Dedifferentiated amniotic fluid mesenchymal stem cell (primary cell): ENCODE data around the gene KLK12.
"Not testable (repeated sequence)": the region's sequence is repeated elsewhere in the genome, so short reads cannot be mapped to it uniquely, and the experiment has no call there.

ENCODE experiments used
- DNase-seq: peaks from one replicate; pipeline ENCODE4 v3.0.0-alpha.2; 2016; ENCODE audit errors: extremely low spot score

The KLK12 gene

GRCh38 chr19:51015691-51016267 lies 19.0 kb downstream of the KLK12 start:
- DNase-seq: no peak

DNA sequence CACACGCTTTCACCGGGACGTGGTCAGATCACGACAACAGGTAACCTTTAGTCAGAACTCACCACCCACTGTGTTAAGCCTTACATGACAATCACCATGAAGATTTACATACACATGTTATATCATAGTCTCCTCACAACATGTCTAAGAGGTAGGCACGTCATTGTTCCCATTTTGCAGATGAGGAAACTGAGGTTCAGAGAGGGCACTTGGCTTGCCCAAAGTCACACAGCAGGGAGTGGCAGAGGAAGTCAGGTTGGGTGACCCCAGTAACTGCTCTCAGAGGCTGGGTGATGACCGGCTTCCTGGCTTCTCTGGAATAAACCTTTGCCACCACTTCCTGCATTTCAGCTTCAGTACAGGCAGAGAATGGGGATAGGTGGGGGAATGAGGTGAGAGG lies 20.6 kb downstream of the KLK12 start:
- DNase-seq: no peak

DNA sequence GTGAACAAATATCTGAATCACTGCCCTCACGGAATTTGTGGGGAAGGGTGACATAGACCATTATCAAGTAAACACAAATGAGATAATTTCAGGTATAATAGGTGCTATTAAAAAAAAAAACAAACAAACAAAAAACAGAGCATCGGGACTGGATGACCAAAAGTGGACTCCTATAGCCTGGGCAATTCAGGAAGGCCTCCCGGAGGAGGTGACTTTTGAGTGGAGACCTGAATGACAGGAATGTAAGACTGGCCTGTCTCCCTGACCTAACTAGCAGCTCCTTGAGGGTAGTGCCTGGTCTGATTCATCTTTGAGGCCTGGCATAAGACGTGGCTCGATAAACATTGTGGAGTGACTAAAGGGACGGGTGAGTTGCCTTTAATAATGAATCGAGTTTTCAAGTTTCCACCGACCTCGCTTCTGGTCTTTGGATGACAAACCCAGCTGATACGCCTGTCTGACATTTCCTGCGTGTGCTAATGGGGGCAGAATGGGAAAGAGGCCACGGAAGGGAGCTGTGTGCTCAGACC lies 22.1 kb downstream of the KLK12 start:
- no peak for DNase-seq

DNA sequence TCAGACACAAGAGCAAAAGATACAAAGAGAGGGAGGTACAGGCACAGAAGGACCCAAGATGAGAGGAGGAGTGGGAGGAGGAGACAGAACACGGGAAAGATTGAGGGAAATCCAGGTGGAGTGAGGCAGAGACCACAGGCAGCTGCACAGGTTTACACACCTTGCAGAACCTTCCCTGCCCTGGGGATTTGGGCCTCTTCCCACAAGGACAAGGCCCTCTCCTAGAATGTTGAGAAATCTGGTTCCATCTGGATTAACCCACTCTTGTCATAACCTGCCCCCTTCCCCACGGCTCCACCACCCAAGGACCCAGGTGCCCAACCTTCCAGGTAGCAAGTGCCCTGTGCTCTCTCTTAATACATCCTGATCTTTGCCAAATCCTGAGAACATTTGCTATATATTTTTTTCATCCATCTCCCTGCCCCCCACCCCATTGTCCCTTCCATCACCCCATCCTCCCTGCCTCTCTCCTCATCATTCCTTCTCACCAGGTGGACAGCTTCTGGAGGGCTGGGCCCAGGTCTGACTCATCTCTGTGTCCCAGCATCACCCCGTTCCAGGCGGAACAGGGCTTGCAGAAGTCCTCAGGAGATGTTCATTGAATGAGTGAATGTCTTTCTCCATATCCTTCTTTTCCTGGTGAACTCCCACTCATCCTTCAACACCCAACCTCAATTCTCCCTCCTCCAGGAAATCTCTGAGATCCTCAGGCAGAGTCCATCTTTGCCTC lies 24.6 kb downstream of the KLK12 start:
- DNase-seq: no peak

DNA sequence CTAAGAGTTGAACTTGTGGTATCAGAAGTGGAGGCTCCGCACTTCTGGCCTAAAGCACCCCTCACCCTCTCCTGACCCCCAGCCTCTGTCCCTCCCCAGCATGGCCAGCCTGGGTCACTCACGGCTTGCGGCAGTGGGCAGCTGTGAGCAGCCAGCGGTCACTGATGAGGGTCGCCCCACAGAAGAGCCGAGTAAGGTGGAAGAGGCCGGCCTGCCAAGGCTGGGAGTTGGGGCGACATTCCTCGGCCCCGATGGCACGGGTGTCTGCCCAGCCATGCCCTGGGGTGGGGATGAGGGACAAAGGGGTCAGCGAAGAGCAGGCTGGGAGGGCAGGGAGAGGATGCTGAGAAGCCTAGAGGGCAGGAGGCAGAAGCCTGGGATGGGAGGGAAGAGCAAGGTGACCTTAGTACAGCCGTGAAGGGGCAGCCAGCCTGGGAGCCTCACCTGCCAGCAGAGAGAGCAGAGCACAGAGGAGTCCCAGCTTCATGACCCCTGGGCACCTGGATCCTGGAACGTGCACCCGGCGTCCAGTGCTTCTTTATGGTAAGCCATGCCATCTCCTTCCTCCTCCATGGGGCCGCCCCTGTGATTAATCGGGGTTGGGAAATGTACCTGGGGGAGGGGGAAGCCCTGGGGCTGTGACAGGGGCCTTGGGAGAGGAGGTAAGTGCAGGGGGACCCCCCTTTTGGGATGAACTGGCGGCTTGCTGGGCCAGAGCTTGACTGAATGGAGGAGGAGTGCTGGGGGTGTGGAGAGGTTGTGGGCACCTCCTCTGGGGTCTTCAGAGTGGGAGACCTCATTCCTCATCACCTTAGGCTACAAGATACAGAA lies 25.5 kb downstream of the KLK12 start:
- no peak for DNase-seq

- DNase-seq: no peak
Observed at GRCh38 chr19:51007488-51007887, 27.3 kb downstream of the KLK12 start.

DNA sequence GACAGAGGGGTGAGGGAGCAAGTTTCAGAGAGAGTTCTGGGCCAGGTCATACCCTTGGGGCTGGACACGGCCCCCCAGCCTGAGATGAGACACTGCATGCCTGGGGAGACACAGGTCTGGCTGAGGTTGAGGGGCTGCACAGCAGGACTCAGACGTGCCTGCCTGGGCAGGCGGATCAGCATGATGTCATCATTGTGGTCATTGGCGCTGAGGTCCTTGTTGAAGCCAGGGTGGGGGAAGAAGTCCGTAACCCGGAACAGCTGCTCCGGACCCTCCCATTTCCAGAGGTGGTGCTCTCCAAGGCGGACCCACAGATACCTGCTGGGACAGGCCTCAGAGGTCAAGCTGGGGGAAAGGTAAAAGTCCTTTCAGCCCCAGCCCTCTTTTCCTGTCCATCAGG lies 28.4 kb downstream of the KLK12 start:
- DNase-seq: no peak

GRCh38 chr19:51005248-51005647 lies 29.6 kb downstream of the KLK12 start:
- no peak for DNase-seq

DNA sequence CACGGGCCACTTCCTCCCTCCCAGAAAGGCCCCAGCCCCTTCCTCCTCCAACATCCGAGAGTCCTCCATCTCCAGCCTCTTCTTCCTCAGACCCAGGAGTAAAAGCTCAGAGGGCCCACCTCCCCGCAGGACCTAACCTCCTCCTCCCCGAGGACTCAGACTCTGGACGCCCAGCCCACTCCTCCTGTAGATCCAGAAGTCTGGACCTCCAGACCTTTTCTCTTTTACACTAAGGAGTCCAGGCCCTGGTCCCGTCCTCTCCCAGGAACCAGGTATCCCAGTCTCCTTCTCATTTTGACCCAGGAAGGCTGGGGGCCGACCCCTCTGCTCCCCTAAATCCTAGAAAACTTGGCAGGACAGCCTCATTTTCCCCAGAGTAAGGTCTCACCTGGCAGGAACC lies 31.5 kb downstream of the KLK12 start:
- no peak for DNase-seq

- no peak for DNase-seq
Observed at GRCh38 chr19:51002542-51003311, 32.1 kb downstream of the KLK12 start.

DNA sequence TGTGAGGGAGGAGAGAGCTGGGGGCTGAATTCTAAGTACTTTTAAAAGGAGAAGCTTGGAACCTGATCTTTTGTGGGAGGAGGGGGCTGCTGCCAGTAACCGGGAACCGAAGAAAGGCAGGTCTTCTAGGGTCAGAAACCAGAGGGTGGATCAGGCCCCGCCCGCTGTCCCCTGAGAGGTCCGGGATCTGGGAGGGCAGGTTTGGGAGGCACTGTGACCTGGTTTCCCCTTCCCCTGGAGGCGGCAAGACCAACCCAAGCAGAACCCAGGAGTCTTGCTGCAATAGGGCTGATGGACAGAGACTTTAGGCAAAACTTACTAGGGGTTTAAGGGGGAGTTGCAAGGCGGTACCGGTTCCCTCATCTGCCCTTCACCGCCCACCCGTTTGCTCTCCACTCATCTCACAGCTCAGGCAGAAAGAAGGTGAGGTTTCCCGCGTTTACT lies 32.7 kb downstream of the KLK12 start:
- DNase-seq: no peak

- no peak for DNase-seq
Observed at GRCh38 chr19:51001515-51001914, 33.3 kb downstream of the KLK12 start, which contains the start of gene KLK8. TSS of gene KLK8 (minus strand) at chr19:51001604. CDS start at chr19:51001167, 437 bp downstream.

- no peak for DNase-seq
Observed at GRCh38 chr19:51000981-51001380, 33.8 kb downstream of the KLK12 start.

- no peak for DNase-seq
Observed at GRCh38 chr19:51000426-51000825, 34.4 kb downstream of the KLK12 start.

DNA sequence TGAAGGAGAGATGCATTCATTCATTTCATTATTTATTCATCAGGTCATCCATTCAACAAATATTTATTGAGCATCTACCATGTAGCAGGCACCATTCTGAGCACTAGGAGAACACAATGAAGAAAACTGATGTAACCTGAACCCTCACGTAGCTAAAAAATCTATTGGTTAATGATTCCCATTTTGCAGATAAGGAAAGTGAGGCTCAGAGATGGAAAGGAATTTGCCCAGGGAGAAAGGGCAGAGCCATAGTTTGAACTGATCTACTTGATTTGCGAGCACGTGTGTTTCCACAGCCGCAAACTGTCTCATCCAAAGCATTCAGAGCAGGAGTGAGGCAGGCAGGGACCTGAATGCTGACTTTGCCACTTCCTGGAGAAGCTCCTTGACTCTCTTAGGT lies 36.1 kb downstream of the KLK12 start:
- DNase-seq: no peak

GRCh38 chr19:50998061-50998460 lies 36.7 kb downstream of the KLK12 start:
- no peak for DNase-seq

GRCh38 chr19:50994129-50994528 lies 40.7 kb downstream of the KLK12 start:
- no peak for DNase-seq

- no peak for DNase-seq
Observed at GRCh38 chr19:50992666-50993035, 42.2 kb downstream of the KLK12 start.

- not testable (repeated sequence) for DNase-seq
Observed at GRCh38 chr19:50984416-50984815, 50.4 kb downstream of the KLK12 start.

GRCh38 chr19:50983625-50984292 lies 51.0 kb downstream of the KLK12 start, which contains the start of gene KLK7:
TSS of gene KLK7 (minus strand) at chr19:50983917. CDS start at chr19:50982399, 1,518 bp downstream.
- DNase-seq: no peak

DNA sequence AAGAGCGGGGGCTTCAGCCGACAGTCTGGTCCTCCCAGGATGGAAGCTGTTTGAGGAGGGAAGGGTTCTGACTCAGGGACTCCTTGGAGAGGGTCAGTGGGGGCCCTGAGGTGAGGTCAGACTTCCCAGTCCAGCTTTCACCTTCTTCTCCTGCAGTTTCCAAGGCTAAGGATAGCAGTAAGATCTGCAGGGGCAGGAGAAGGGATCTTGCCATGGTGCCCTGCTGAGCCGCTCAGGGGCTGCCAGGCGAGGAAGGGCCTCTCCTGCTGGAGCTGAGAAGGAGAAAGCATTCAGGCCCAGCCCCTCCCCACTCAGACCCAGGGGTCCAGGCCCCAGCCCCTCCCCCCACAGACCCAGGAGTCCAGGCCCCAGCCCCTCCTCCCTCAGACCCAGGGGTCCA lies 52.6 kb downstream of the KLK12 start:
- DNase-seq: no peak
